GM19324 (cell line): ENCODE data around the gene SLC46A3.
A peak's percentile ranks its signal among the peaks of the same experiment; 100 is the strongest.
"Not testable (repeated sequence)": the region's sequence is repeated elsewhere in the genome, so short reads cannot be mapped to it uniquely, and the experiment has no call there.

Experiments
- ATAC-seq: cut with Tn5 transposase; IDR thresholded peaks from one replicate; pipeline ENCODE4 v1.9.1; 2021; ENCODE audit warnings: mild to moderate bottlenecking, moderate library complexity; ENCODE audit not compliant: unreplicated experiment, low FRiP score

Gene SLC46A3

GRCh38 chr13:28735481-28736029 is 16.8 kb upstream of the SLC46A3 start:
- ATAC-seq, result no peak

GRCh38 chr13:28734906-28735305 is 16.1 kb upstream of the SLC46A3 start:
- ATAC-seq, result no peak

GRCh38 chr13:28730762-28731161 is 12.0 kb upstream of the SLC46A3 start:
- no peak for ATAC-seq

GRCh38 chr13:28729541-28729940 is 10.8 kb upstream of the SLC46A3 start:
- ATAC-seq, result no peak

GRCh38 chr13:28728642-28729041 is 9.9 kb upstream of the SLC46A3 start:
- no peak for ATAC-seq

GRCh38 chr13:28725046-28725610 is 6.4 kb upstream of the SLC46A3 start:
- no peak for ATAC-seq

GRCh38 chr13:28723806-28724205 is 5.0 kb upstream of the SLC46A3 start:
- no peak for ATAC-seq

- ATAC-seq, result no peak
These were observed 671 bp upstream of the SLC46A3 start for GRCh38 chr13:28719227-28720055.

GRCh38 chr13:28718196-28718542 is 601 bp downstream of the SLC46A3 start:
- ATAC-seq, result no peak

GRCh38 chr13:28717170-28717569 is 1.6 kb downstream of the SLC46A3 start:
- no peak for ATAC-seq

GRCh38 chr13:28716511-28716910 is 2.3 kb downstream of the SLC46A3 start:
- ATAC-seq, result no peak

- ATAC-seq, result no peak
These were observed 4.1 kb downstream of the SLC46A3 start for GRCh38 chr13:28714651-28715050.

GRCh38 chr13:28710161-28710560 is 8.6 kb downstream of the SLC46A3 start:
- no peak for ATAC-seq

- peak; percentile 92 for ATAC-seq
These were observed 10.9 kb downstream of the SLC46A3 start for GRCh38 chr13:28707629-28708427.

- no peak for ATAC-seq
These were observed 13.2 kb downstream of the SLC46A3 start for GRCh38 chr13:28705461-28706083.

GRCh38 chr13:28704919-28705318 is 13.9 kb downstream of the SLC46A3 start:
- no peak for ATAC-seq

GRCh38 chr13:28704282-28704681 is 14.5 kb downstream of the SLC46A3 start:
- no peak for ATAC-seq

GRCh38 chr13:28699246-28699645 is 19.5 kb downstream of the SLC46A3 start:
- ATAC-seq, result no peak

GRCh38 chr13:28697441-28697840 is 21.3 kb downstream of the SLC46A3 start:
- ATAC-seq, result no peak

GRCh38 chr13:28693605-28694491 is 24.9 kb downstream of the SLC46A3 start:
- ATAC-seq, result not testable (repeated sequence)
